PC-9 (cell line): ENCODE results near the gene ZNF573. TPM values are rescaled to one million over a fixed set of nuclear protein-coding genes. Genes with fewer than 3 reads are reported as not detected.
"Not testable (repeated sequence)": the region's sequence is repeated elsewhere in the genome, so short reads cannot be mapped to it uniquely, and the experiment has no call there.

ENCODE experiments used
- BruUV-seq: library from RNA; stranded (reverse); fragments of 400-500 nt; replicated peaks from 2 replicates; lab custom pipeline; 2021; lab: Mats Ljungman, UMichigan
- CTCF ChIA-PET: fragments of 300-600 bp; sonication (Branson Sonifier 250); formaldehyde crosslinking; loops from one replicate; lab custom pipeline; 2022; ENCODE audit warnings: antibody characterized with exemption; lab: Charles Lee
- POLR2A ChIA-PET: fragments of 300-600 bp; sonication (Branson Sonifier 250); formaldehyde crosslinking; loops from one replicate; lab custom pipeline; 2022; ENCODE audit warnings: antibody characterized with exemption; ENCODE audit not compliant: unreplicated experiment; lab: Charles Lee
- DNase-seq, 2 experiments: peaks; one replicate each; pipeline versions ENCODE4 v3.0.0 to v3.0.0-alpha.2; 2015 to 2022; ENCODE audit warnings: mixed read lengths in 1 of 2
- H2AFZ ChIP-seq: fragments of 200-600 bp; sonication (generic); 2 replicates; pipeline ENCODE4 v1.8.1; 2017; ENCODE audit warnings: antibody characterized with exemption
- H3F3A ChIP-seq: fragments of 200-600 bp; sonication (generic); 2 replicates; pipeline ENCODE4 v1.8.1; 2017; ENCODE audit warnings: antibody characterized with exemption, mild to moderate bottlenecking, low read depth; ENCODE audit not compliant: insufficient read depth
- H3K27ac ChIP-seq: fragments of 200-600 bp; sonication (generic); 2 replicates; pipeline ENCODE4 v1.6.1; 2016; ENCODE audit warnings: mixed run types
- H3K27me3 ChIP-seq: fragments of 200-600 bp; sonication (generic); 2 replicates; pipeline ENCODE4 v1.6.1; 2016; ENCODE audit warnings: low read depth, mixed run types; ENCODE audit not compliant: insufficient read depth
- H3K36me3 ChIP-seq: fragments of 200-600 bp; sonication (generic); 2 replicates; pipeline ENCODE4 v1.6.1; 2016; ENCODE audit warnings: low read depth, mixed run types
- H3K4me1 ChIP-seq: fragments of 200-600 bp; sonication (generic); replicated peaks from 2 replicates; pipeline ENCODE4 v1.6.1; 2016; ENCODE audit warnings: mixed run types; ENCODE audit not compliant: insufficient read depth
- H3K4me2 ChIP-seq: fragments of 200-600 bp; sonication (generic); 2 replicates; pipeline ENCODE4 v1.6.1; 2017; ENCODE audit warnings: mixed run types
- H3K4me3 ChIP-seq: fragments of 200-600 bp; sonication (generic); 2 replicates; pipeline ENCODE4 v1.6.1; 2016; ENCODE audit warnings: mixed run types
- H3K79me2 ChIP-seq: fragments of 200-600 bp; sonication (generic); 2 replicates; pipeline ENCODE4 v1.6.1; 2017; ENCODE audit warnings: low read depth, mixed run types
- H3K9me2 ChIP-seq: fragments of 200-600 bp; sonication (generic); 2 replicates; pipeline ENCODE4 v1.8.1; 2017; ENCODE audit warnings: mild to moderate bottlenecking; ENCODE audit not compliant: insufficient read depth
- H3K9me3 ChIP-seq: fragments of 200-600 bp; sonication (generic); 2 replicates; pipeline ENCODE4 v1.8.1; 2016; ENCODE audit warnings: low read depth; ENCODE audit not compliant: insufficient read depth
- H4K20me1 ChIP-seq: fragments of 200-600 bp; sonication (generic); 2 replicates; pipeline ENCODE4 v1.8.1; 2017; ENCODE audit not compliant: insufficient read depth
- CTCF ChIP-seq: fragments of 200-600 bp; sonication (generic); conservative IDR thresholded peaks from 2 replicates; pipeline ENCODE4 v1.6.1; 2017; ENCODE audit warnings: mixed run types, antibody characterized with exemption, mild to moderate bottlenecking, moderate library complexity
- EZH2 ChIP-seq: fragments of 200-600 bp; sonication (generic); IDR thresholded peaks from 2 replicates; pipeline ENCODE4 v1.8.0; 2017; ENCODE audit warnings: antibody characterized with exemption, low read depth
- intact Hi-C: fragments of 100-400 bp; cut with micrococcal nuclease; formaldehyde crosslinking; loops from one replicate; pipeline ENCODE4 v1.10.0; 2022; ENCODE audit not compliant: unreplicated experiment
- total RNA-seq: library from RNA; stranded (reverse); gene quantifications from 2 replicates; pipeline ENCODE4 v1.2.3, GENCODE V29; 2021

Gene ZNF573
- total RNA-seq, 1 experiment from 2014 or later: 7.9 TPM

- intact Hi-C loops: no loop called here
- H2AFZ ChIP-seq: no peak overlapping the region
- no peak overlapping the region for H3K4me2 ChIP-seq
- no TSS peak for BruUV-seq
- H3K9me2 ChIP-seq: no peaks in the 10 kb centered on the region
- no peak overlapping the region for H3K4me3 ChIP-seq
- CTCF ChIA-PET: no interaction called here
- peak in 1 of 2 experiments; percentile 44 for DNase-seq
- H3F3A ChIP-seq: no peaks in the 10 kb centered on the region
- no peaks in the 10 kb centered on the region; the same call in 1 of the 2 replicates for H3K9me3 ChIP-seq
- POLR2A ChIA-PET: no interaction called here
- TF ChIP-seq CTCF (no peak), EZH2 (no peak)
- H3K27me3 ChIP-seq: no peaks in the 10 kb centered on the region
- H3K36me3 ChIP-seq: no peaks in the 10 kb centered on the region
- no peak overlapping the region for H3K27ac ChIP-seq
- no peaks in the 10 kb centered on the region for H4K20me1 ChIP-seq
- H3K79me2 ChIP-seq: no peaks in the 10 kb centered on the region
- no peaks in the 10 kb centered on the region for H3K4me1 ChIP-seq
Observed at GRCh38 chr19:37763488-37763887, 15.9 kb downstream of the ZNF573 start.

GRCh38 chr19:37757683-37758082 lies 21.7 kb downstream of the ZNF573 start:
- H3K9me2 ChIP-seq, CTCF ChIA-PET, H4K20me1 ChIP-seq, H3K36me3 ChIP-seq, H3K9me3 ChIP-seq, H3K79me2 ChIP-seq, DNase-seq, intact Hi-C loops, BruUV-seq, H3K4me2 ChIP-seq, H3K27ac ChIP-seq, H3K4me1 ChIP-seq, POLR2A ChIA-PET, H3F3A ChIP-seq, H3K4me3 ChIP-seq, H3K27me3 ChIP-seq, H2AFZ ChIP-seq: not testable (repeated sequence)

GRCh38 chr19:37738371-37738770 lies 41.0 kb downstream of the ZNF573 start:
- CTCF ChIA-PET: no interaction called here
- Histone ChIP-seq H3K27ac (no peak overlapping the region), H3K27me3 (no peaks in the 10 kb centered on the region), H3K4me1 (no peaks in the 10 kb centered on the region), H3K4me2 (no peak overlapping the region), H3K79me2 (no peaks in the 10 kb centered on the region), H3F3A (no peaks in the 10 kb centered on the region), H3K9me3 (peaks cover 59% of the 10 kb centered on the region), H3K4me3 (no peak overlapping the region), H3K36me3 (peaks cover 12% of the 10 kb centered on the region), H3K9me2 (no peaks in the 10 kb centered on the region), H4K20me1 (no peaks in the 10 kb centered on the region), H2AFZ (no peak overlapping the region)
- intact Hi-C loops: no loop called here
- POLR2A ChIA-PET: no interaction called here
- no TSS peak for BruUV-seq
- no peak for TF ChIP-seq EZH2
- no peak for TF ChIP-seq CTCF
- no peak for DNase-seq

- DNase-seq: no peak
- H3K4me1 ChIP-seq: no peaks in the 10 kb centered on the region
- no peak overlapping the region for H2AFZ ChIP-seq
- no peaks in the 10 kb centered on the region for H3K36me3 ChIP-seq
- H3K27ac ChIP-seq: no peak overlapping the region
- no TSS peak for BruUV-seq
- H3F3A ChIP-seq: no peaks in the 10 kb centered on the region
- no peaks in the 10 kb centered on the region for H4K20me1 ChIP-seq
- POLR2A ChIA-PET: no interaction called here
- TF ChIP-seq EZH2 (no peak), CTCF (no peak)
- H3K79me2 ChIP-seq: no peaks in the 10 kb centered on the region
- peaks cover 20% of the 10 kb centered on the region for H3K9me3 ChIP-seq
- H3K9me2 ChIP-seq: no peaks in the 10 kb centered on the region
- CTCF ChIA-PET: no interaction called here
- H3K4me2 ChIP-seq: no peak overlapping the region
- H3K27me3 ChIP-seq: no peaks in the 10 kb centered on the region
- no peak overlapping the region for H3K4me3 ChIP-seq
- intact Hi-C loops: no loop called here
Observed at GRCh38 chr19:37725181-37725580, 54.2 kb downstream of the ZNF573 start.
